ENCODE measurements around the gene ARHGEF19.

GRCh38 chr1:16206547-16207317 is 5.7 kb downstream of the ARHGEF19 start:
- TF ChIP-seq, protein P1, sequence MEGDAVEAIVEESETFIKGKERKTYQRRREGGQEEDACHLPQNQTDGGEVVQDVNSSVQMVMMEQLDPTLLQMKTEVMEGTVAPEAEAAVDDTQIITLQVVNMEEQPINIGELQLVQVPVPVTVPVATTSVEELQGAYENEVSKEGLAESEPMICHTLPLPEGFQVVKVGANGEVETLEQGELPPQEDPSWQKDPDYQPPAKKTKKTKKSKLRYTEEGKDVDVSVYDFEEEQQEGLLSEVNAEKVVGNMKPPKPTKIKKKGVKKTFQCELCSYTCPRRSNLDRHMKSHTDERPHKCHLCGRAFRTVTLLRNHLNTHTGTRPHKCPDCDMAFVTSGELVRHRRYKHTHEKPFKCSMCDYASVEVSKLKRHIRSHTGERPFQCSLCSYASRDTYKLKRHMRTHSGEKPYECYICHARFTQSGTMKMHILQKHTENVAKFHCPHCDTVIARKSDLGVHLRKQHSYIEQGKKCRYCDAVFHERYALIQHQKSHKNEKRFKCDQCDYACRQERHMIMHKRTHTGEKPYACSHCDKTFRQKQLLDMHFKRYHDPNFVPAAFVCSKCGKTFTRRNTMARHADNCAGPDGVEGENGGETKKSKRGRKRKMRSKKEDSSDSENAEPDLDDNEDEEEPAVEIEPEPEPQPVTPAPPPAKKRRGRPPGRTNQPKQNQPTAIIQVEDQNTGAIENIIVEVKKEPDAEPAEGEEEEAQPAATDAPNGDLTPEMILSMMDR (conservative IDR thresholded peaks at IDR 0.05; ENCODE audit: low read depth, low read length): no peak
- no peak for TF ChIP-seq EZH2 (IDR thresholded peaks at IDR 0.05; ENCODE audit: low read length, unreplicated experiment)
